ENCODE measurements around the gene MAGI1. TPM values are rescaled to one million over a fixed set of nuclear protein-coding genes. Genes with fewer than 3 reads are reported as not detected.

The MAGI1 gene
- total RNA-seq = 30.3 and 44.2 TPM in 2 replicates

DNA sequence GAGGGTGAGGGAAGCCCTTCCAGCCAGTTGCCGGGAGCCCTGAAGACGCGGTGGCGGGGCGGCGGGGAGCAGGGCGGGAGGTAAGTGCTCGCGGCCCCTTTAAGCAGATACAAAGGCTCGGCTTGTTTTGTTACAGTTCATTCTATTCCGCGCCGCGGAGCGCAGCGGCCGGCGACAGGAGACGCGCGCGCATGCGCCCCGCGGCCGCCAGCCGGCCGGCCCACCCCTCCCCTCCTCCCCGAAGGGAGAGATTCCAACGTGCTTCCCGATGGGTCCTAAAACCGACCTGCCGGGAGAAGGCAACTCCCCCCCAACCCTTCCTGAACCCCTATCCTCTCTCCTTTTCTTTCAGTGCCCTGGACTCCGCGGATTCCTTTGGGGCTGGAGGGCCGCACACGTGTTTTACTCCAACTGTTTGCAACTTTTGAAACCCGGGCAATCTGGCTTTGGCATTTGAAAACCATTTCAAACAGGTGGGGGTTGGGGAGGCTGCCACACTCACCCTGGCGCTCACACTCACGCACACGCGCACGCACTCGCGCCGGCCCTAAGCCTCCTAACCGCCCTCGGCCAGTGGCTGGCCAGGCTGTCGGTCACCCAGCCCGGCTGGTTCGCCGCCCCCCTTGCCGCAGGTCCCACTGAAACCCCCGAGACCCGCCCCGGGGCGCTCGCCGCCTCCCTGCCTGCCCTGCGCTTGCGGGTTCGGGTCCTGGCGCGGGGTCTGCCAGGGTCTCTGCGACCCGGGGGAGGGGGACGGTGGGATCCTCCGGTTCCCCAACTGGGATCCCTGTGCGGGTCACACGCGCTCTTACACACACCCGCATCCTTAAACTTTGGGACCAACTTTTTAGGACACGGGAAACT lies at the start of gene MAGI1:
MAGI1 (minus strand) TSS at position 193 of the 864 bp plus-strand sequence. CDS start 610 bp downstream, outside the sequence.

Other genes starting within 250 kb of the MAGI1 start
- gene SLC25A26, start 182.1 kb upstream of the MAGI1 start, total RNA-seq = 15.2 and 19.5 TPM in 2 replicates

Data from endothelial cell of coronary artery (primary cell).